Activated naive CD4-positive, alpha-beta T cell treated with anti-CD3 and anti-CD28 coated beads for 36 hours (primary cell): ENCODE measurements around the gene SEC23A. TPM values are rescaled to one million over a fixed set of nuclear protein-coding genes. Genes with fewer than 3 reads are reported as not detected.
"Not testable (repeated sequence)": the region's sequence is repeated elsewhere in the genome, so short reads cannot be mapped to it uniquely, and the experiment has no call there.

Experiments
- CTCF ChIA-PET: fragments of 350-600 bp; sonication (Branson Sonifier 250); formaldehyde crosslinking; loops from one replicate; lab custom pipeline; 2021; ENCODE audit warnings: antibody characterized with exemption; lab: Charles Lee
- DNase-seq: peaks from one replicate; pipeline ENCODE4 v3.0.0-alpha.2; 2020
- H3K27ac Mint-ChIP-seq: one replicate; pipeline ENCODE4 v1.8.0; 2021; ENCODE audit warnings: mild to moderate bottlenecking, mixed read lengths
- H3K27me3 Mint-ChIP-seq: one replicate; pipeline ENCODE4 v1.8.0; 2021; ENCODE audit warnings: low read depth, mixed read lengths
- H3K36me3 Mint-ChIP-seq: one replicate; pipeline ENCODE4 v1.8.0; 2021; ENCODE audit warnings: low read depth, mixed read lengths
- H3K4me1 Mint-ChIP-seq: one replicate; pipeline ENCODE4 v1.8.0; 2021; ENCODE audit warnings: low read depth, mixed read lengths
- H3K4me3 Mint-ChIP-seq: one replicate; pipeline ENCODE4 v1.8.0; 2021; ENCODE audit warnings: mild to moderate bottlenecking, moderate library complexity, mixed read lengths
- H3K9me3 Mint-ChIP-seq: one replicate; pipeline ENCODE4 v1.8.0; 2021; ENCODE audit warnings: mixed read lengths
- intact Hi-C: fragments of 100-400 bp; cut with micrococcal nuclease; formaldehyde crosslinking; loops from one replicate; pipeline ENCODE4 v1.15.1; 2023
- total RNA-seq, 2 experiments: library from RNA; stranded (reverse); gene quantifications; one replicate each; pipeline ENCODE4 v1.2.3, GENCODE V29; 2021

Gene SEC23A
- 10 to 100 TPM; 40.2 to 48.0 TPM for total RNA-seq

DNA sequence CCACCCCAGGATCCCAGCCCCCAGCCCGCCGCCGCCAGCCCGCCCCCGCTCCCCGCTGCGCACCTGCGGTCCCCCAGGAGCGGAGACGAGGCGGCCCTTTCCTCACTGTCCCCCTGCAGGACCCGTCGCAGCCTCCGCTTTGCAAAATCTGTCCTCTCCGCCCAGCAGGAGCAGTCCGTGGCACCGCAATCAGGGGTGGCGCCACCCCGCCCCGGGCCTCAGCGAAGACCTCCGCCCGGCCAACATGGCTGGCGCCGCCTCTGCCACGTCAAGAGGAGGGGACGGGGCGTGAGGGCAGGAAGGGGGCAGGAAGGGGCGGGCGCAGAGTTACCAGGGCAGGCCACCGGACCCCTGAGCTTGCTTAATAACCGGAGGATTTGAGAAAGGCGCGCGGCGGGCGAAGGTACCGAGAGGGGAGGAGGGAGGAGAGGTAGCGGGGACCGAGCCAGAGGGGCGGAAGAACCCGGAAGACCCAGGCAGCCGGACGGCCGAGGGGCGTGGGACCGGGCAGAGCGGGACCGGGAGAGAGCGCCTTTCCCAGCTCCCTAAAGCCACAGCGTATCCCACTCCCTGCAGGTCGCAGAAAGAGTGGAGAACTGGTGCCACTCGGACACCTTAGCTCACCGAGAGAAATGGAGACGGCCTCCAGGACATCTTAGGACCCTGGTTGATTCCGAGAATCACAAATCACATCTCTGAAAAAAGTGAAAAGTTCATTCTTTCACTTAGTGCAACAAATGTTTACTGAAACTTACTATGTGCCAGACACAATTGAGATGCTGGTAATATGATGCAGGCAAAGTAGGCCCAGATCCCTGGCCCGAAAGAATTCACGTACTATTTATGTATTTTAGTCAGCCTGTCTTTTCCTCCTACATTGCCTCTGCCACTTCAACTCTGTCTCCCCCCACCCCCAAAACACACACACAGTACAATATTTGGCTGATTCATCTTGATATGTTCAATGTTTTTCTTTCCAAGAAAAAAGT, at the start of gene SEC23A:
SEC23A (minus strand) TSS at position 267 of the 989 bp plus-strand sequence. CDS start 7,117 bp downstream, outside the sequence.
- H3K27me3 Mint-ChIP-seq, result no peaks in the 10 kb centered on the region
- H3K9me3 Mint-ChIP-seq, result no peaks in the 10 kb centered on the region
- DNase-seq, result peak; percentile 87
- peak within 1 kb of the TSS; percentile 87 for H3K4me3 Mint-ChIP-seq
- peaks cover 8% of the 10 kb centered on the region for H3K36me3 Mint-ChIP-seq
- intact Hi-C loops, result loop anchor here (1.0 to 5.0 kb wide), 7 partner anchors 11 to 329 kb away; partner anchors contain the start of genes FBXO33, GEMIN2, PNN and TRAPPC6B
- H3K27ac Mint-ChIP-seq, result peak within 1 kb of the TSS; percentile 96
- CTCF ChIA-PET, result interaction anchor here (0.6 to 2.1 kb wide), 3 partner anchors 33 to 323 kb away, joined by 4 to 9 read pairs (median 4); no protein-coding TSS in a partner anchor
- peaks cover 42% of the 10 kb centered on the region for H3K4me1 Mint-ChIP-seq

GRCh38 chr14:39145266-39145966, 42.4 kb upstream of the SEC23A start:
- intact Hi-C loops, result no loop called here
- Mint-ChIP-seq H3K27me3 (no peaks in the 10 kb centered on the region), H3K9me3 (peaks cover 5% of the 10 kb centered on the region)

GRCh38 chr14:39143226-39143625, 40.2 kb upstream of the SEC23A start:
- H3K36me3 Mint-ChIP-seq, result peaks cover 32% of the 10 kb centered on the region
- H3K4me3 Mint-ChIP-seq, H3K27ac Mint-ChIP-seq, DNase-seq, H3K4me1 Mint-ChIP-seq, CTCF ChIA-PET, intact Hi-C loops, H3K9me3 Mint-ChIP-seq, H3K27me3 Mint-ChIP-seq: not testable (repeated sequence)

More at GRCh38 chr14:39145266-39145966, 42.4 kb upstream of the SEC23A start:
- Mint-ChIP-seq H3K4me1 (no peaks in the 10 kb centered on the region), H3K27ac (no peak overlapping the region), H3K4me3 (no peak overlapping the region), H3K36me3 (peaks cover 32% of the 10 kb centered on the region)
- CTCF ChIA-PET, result interaction anchor here (0.5 kb wide), 1 partner anchor 25 kb away, joined by 3 read pairs; no protein-coding TSS in a partner anchor
- no peak for DNase-seq

- intact Hi-C loops, H3K4me3 Mint-ChIP-seq, DNase-seq, H3K27ac Mint-ChIP-seq, H3K27me3 Mint-ChIP-seq, H3K4me1 Mint-ChIP-seq, CTCF ChIA-PET, H3K9me3 Mint-ChIP-seq: not testable (repeated sequence)
- H3K36me3 Mint-ChIP-seq, result peaks cover 32% of the 10 kb centered on the region
Observed at GRCh38 chr14:39141623-39142022, 38.6 kb upstream of the SEC23A start.

DNA sequence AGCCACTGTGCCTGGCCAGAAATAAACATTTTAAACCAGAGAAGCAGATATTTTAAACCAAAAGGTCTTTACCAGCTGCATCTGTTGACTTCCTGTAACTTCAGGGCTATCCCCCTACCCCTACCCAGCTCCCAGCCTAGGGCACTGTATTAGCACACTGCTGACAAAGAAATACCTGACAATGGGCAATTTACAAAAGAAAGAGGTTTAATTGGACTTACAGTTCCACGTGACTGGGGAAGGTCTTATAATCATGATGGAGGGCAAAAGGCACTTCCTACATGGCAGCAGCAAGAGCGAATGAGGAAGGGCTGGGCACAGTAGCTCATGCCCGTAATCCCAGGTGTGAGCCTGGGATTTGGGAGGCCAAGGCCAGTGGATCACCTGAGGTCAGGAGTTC, 37.1 kb upstream of the SEC23A start:
- Mint-ChIP-seq H3K4me3 (no peak overlapping the region), H3K4me1 (peaks cover 8% of the 10 kb centered on the region), H3K27ac (no peak overlapping the region), H3K9me3 (peaks cover 5% of the 10 kb centered on the region), H3K27me3 (no peaks in the 10 kb centered on the region), H3K36me3 (peaks cover 35% of the 10 kb centered on the region)
- intact Hi-C loops, result no loop called here
- no peak for DNase-seq
- CTCF ChIA-PET, result interaction anchor here (0.5 to 0.7 kb wide), 2 partner anchors 26 to 91 kb away, joined by 3 to 4 read pairs; no protein-coding TSS in a partner anchor

- Mint-ChIP-seq H3K36me3 (peaks cover 36% of the 10 kb centered on the region), H3K27ac (no peak overlapping the region), H3K9me3 (peaks cover 5% of the 10 kb centered on the region), H3K4me1 (peaks cover 11% of the 10 kb centered on the region), H3K27me3 (no peaks in the 10 kb centered on the region), H3K4me3 (no peak overlapping the region)
- intact Hi-C loops, result no loop called here
- CTCF ChIA-PET, result interaction anchor here (0.8 kb wide), 1 partner anchor 131 kb away, joined by 3 read pairs; no protein-coding TSS in a partner anchor
- DNase-seq, result no peak
Observed at GRCh38 chr14:39138440-39138839, 35.4 kb upstream of the SEC23A start.

- H3K27me3 Mint-ChIP-seq, H3K9me3 Mint-ChIP-seq, intact Hi-C loops, H3K4me3 Mint-ChIP-seq, DNase-seq: not testable (repeated sequence)
- peaks cover 32% of the 10 kb centered on the region for H3K36me3 Mint-ChIP-seq
- H3K27ac Mint-ChIP-seq, result peak overlapping the region; percentile 36
- peaks cover 11% of the 10 kb centered on the region for H3K4me1 Mint-ChIP-seq
- CTCF ChIA-PET, result interaction anchor here (0.8 kb wide), 1 partner anchor 131 kb away, joined by 3 read pairs; no protein-coding TSS in a partner anchor
Observed at GRCh38 chr14:39137835-39138234, 34.8 kb upstream of the SEC23A start.

DNA sequence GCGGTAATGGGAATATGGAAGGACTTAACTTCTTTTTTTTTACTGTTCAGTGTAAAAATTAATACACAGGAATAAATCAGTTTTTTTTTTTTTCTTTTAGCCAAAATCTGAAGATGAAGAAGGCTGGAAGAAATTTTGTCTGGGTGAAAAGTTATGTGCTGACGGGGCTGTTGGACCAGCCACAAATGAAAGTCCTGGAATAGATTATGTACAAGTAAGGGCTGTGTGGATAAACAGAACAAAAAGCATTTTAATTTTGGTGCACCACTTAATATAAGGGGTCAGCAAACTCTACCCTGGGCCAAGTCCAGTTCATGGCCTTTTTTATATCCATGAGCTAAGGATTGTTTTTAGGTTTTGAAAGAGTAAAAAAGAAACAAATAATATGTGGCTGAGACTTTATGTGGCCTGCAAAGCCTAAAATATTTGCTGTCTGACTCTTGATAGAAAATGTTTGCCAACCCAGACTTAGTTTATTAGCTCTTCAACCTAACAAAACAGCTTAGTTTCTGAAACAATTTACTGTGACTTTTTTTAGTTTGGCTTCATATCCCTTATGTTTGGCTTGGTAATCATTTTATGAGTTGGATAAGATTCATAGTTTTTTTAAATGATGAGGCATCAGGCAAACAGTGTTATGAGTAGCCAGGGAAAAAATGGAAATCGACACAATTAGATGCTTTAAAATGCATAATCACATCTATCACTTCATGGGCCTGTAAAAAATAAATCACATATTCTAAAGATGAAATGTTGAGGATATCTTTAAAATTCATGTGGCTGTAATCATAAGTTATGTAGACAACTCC, 19.5 kb upstream of the SEC23A start:
- Mint-ChIP-seq H3K36me3 (peaks cover 20% of the 10 kb centered on the region), H3K27ac (no peak overlapping the region), H3K27me3 (no peaks in the 10 kb centered on the region), H3K9me3 (no peaks in the 10 kb centered on the region), H3K4me3 (no peak overlapping the region), H3K4me1 (peaks cover under 1% of the 10 kb centered on the region)
- CTCF ChIA-PET, result no interaction called here
- no peak for DNase-seq
- intact Hi-C loops, result no loop called here

DNA sequence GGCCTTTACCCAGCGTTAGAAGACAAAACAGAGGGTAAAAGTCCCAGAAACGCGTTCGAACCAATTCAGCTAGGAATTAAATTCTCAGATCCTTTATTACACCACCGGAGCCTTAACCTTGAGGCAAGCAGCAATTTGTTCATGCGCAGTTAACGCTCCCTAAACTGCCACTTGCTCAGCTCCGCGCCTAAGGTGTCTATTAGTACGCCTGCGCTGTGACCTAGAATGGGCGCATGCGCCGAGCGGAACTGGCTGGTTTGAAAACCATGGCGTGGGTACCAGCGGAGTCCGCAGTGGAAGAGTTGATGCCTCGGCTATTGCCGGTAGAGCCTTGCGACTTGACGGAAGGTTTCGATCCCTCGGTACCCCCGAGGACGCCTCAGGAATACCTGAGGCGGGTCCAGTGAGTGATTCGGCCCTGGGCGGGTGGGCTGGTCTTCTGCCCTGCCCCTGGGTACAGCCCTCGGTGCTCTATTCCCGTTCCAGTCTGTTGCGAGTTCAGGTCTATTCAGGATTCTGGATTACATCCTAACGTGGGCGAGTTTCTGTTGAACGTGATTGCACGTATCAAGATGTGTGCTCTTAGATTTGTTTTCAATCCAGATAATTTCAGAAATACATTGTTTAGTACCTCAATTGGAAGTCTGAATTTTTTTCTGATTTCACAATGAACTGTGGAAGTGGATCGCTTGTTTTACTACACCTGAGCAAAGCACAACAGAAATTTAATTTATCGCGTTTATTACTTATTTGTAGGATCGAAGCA, 11.2 kb upstream of the SEC23A start, which contains the start of gene GEMIN2:
GEMIN2 (plus strand) TSS at position 251 of the 766 bp plus-strand sequence; CDS start at position 267, 16 bp downstream.
- Mint-ChIP-seq H3K27me3 (no peaks in the 10 kb centered on the region), H3K9me3 (no peaks in the 10 kb centered on the region), H3K27ac (peak within 1 kb of the TSS; percentile 90), H3K4me3 (peak within 1 kb of the TSS; percentile 94), H3K36me3 (peaks cover 11% of the 10 kb centered on the region), H3K4me1 (peaks cover 23% of the 10 kb centered on the region)
- DNase-seq, result peak; percentile 96
- CTCF ChIA-PET, result interaction anchor here (0.6 to 1.0 kb wide), 4 partner anchors 26 to 312 kb away, joined by 3 to 4 read pairs (median 4); no protein-coding TSS in a partner anchor
- intact Hi-C loops, result loop anchor here (1.0 to 2.0 kb wide), 7 partner anchors 11 to 318 kb away; partner anchors contain the start of genes FBXO33, PNN, SEC23A and TRAPPC6B

GRCh38 chr14:39113685-39114072, 10.6 kb upstream of the SEC23A start:
- Mint-ChIP-seq H3K4me1 (peaks cover 23% of the 10 kb centered on the region), H3K36me3 (peaks cover 11% of the 10 kb centered on the region), H3K27me3 (no peaks in the 10 kb centered on the region), H3K9me3 (no peaks in the 10 kb centered on the region), H3K4me3 (peak overlapping the region; percentile 94), H3K27ac (peak overlapping the region; percentile 90)
- CTCF ChIA-PET, result interaction anchor here (0.6 to 1.0 kb wide), 4 partner anchors 98 to 313 kb away, joined by 3 to 4 read pairs (median 3); no protein-coding TSS in a partner anchor
- intact Hi-C loops, result loop anchor here (1.0 to 2.0 kb wide), 7 partner anchors 10 to 319 kb away; partner anchors contain the start of genes FBXO33, PNN, SEC23A and TRAPPC6B
- no peak for DNase-seq
